ENCODE measurements around the gene TGFBR3.

The TGFBR3 gene

GRCh38 chr1:91725618-91725988 lies 160.3 kb downstream of the TGFBR3 start:
- TF ChIP-seq POLR2AphosphoS5 (IDR thresholded peaks at IDR 0.05; ENCODE audit: low read depth, low read length) (no peak), SIN3A (IDR thresholded peaks at IDR 0.05; ENCODE audit: borderline replicate concordance, insufficient read depth, low read length) (no peak), REST (IDR thresholded peaks at IDR 0.05; ENCODE audit: insufficient read depth in 1 of 2, low read depth in 2 of 2, low read length in 2 of 2) (no peak), FOXP2 (optimal IDR thresholded peaks at IDR 0.05; ENCODE audit: borderline replicate concordance, extremely low read depth, extremely low read length, insufficient read depth) (no peak), TAF1 (IDR thresholded peaks at IDR 0.05; ENCODE audit: borderline replicate concordance, insufficient read depth, low read length) (no peak)

- TF ChIP-seq REST (IDR thresholded peaks at IDR 0.05; ENCODE audit: insufficient read depth in 1 of 2, low read depth in 2 of 2, low read length in 2 of 2) (no peak), FOXP2 (optimal IDR thresholded peaks at IDR 0.05; ENCODE audit: borderline replicate concordance, extremely low read depth, extremely low read length, insufficient read depth) (no peak), POLR2AphosphoS5 (IDR thresholded peaks at IDR 0.05; ENCODE audit: low read depth, low read length) (no peak)
Measured at GRCh38 chr1:91724644-91725043, 161.3 kb downstream of the TGFBR3 start.

GRCh38 chr1:91724231-91724630 lies 161.7 kb downstream of the TGFBR3 start:
- TF ChIP-seq REST (IDR thresholded peaks at IDR 0.05; ENCODE audit: insufficient read depth in 1 of 2, low read depth in 2 of 2, low read length in 2 of 2) = no peak
- no peak for TF ChIP-seq FOXP2 (optimal IDR thresholded peaks at IDR 0.05; ENCODE audit: borderline replicate concordance, extremely low read depth, extremely low read length, insufficient read depth)
- no peak for TF ChIP-seq TAF1 (IDR thresholded peaks at IDR 0.05; ENCODE audit: borderline replicate concordance, insufficient read depth, low read length)
- TF ChIP-seq SIN3A (IDR thresholded peaks at IDR 0.05; ENCODE audit: borderline replicate concordance, insufficient read depth, low read length) = no peak
- no peak for TF ChIP-seq POLR2AphosphoS5 (IDR thresholded peaks at IDR 0.05; ENCODE audit: low read depth, low read length)

- TF ChIP-seq TAF1 (IDR thresholded peaks at IDR 0.05; ENCODE audit: borderline replicate concordance, insufficient read depth, low read length) (no peak), POLR2AphosphoS5 (IDR thresholded peaks at IDR 0.05; ENCODE audit: low read depth, low read length) (no peak), REST (IDR thresholded peaks at IDR 0.05; ENCODE audit: insufficient read depth in 1 of 2, low read depth in 2 of 2, low read length in 2 of 2) (no peak), SIN3A (IDR thresholded peaks at IDR 0.05; ENCODE audit: borderline replicate concordance, insufficient read depth, low read length) (no peak)
Measured at GRCh38 chr1:91720044-91720443, 165.9 kb downstream of the TGFBR3 start.

- TF ChIP-seq FOXP2 (optimal IDR thresholded peaks at IDR 0.05; ENCODE audit: borderline replicate concordance, extremely low read depth, extremely low read length, insufficient read depth) (no peak), SIN3A (IDR thresholded peaks at IDR 0.05; ENCODE audit: borderline replicate concordance, insufficient read depth, low read length) (no peak), TAF1 (IDR thresholded peaks at IDR 0.05; ENCODE audit: borderline replicate concordance, insufficient read depth, low read length) (no peak), POLR2AphosphoS5 (IDR thresholded peaks at IDR 0.05; ENCODE audit: low read depth, low read length) (no peak), REST (IDR thresholded peaks at IDR 0.05; ENCODE audit: insufficient read depth in 1 of 2, low read depth in 2 of 2, low read length in 2 of 2) (no peak)
Measured at GRCh38 chr1:91718877-91719276, 167.1 kb downstream of the TGFBR3 start.
